ENCODE measurements around the gene NUMA1.

The NUMA1 gene

DNA sequence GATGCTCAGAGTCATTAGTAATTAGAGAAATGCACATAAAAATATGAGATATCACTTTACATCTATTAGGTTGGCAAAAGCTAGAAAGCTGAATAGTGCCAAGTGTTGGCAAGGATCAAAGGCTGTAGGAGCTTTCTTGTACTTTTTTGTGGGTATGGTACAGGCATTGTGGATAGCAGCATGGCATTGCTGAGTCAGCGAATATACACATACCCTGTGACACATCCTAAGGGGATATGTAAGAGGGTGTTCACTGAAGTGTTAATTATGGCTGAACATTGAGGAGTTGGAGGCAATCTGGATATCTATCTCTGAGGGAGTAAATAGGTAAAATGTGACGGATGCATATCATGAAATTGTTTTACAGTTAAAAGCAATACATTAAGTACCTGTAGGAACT is 108.7 kb downstream of the NUMA1 start:
- DNase-seq: no peak
- peaks cover 0 to 3% (median 1%) of the 10 kb centered on the region in 4 experiments for H3K4me1 ChIP-seq (ENCODE audit: control extremely low read depth in 1 of 4, control insufficient read depth in 4 of 4, insufficient read depth in 4 of 4, low read length in 3 of 4)
- H3K27ac ChIP-seq (ENCODE audit: insufficient read depth in 1 of 2, low read depth in 1 of 2, low read length in 2 of 2, poor library complexity in 1 of 2, severe bottlenecking in 2 of 2): no peak overlapping the region
- ChIA-PET POLR2A (no interaction called here), CTCF (interaction anchor here (0.6 to 8.0 kb wide), 3 partner anchors 9 to 46 kb away, joined by 3 to 130 read pairs (median 4); no protein-coding TSS in a partner anchor)
- no peaks in the 10 kb centered on the region for H3K27me3 ChIP-seq (replicated peaks in 2 of 5; ENCODE audit: control insufficient read depth in 4 of 5, insufficient read depth in 5 of 5, low read length in 4 of 5)
- H3K36me3 ChIP-seq (ENCODE audit: control insufficient read depth in 4 of 4, insufficient read depth in 4 of 4, low read length in 3 of 4): peaks cover 9 to 23% (median 11%) of the 10 kb centered on the region in 4 experiments
- WGBS (ENCODE audit: insufficient coverage): no CpG with 5 or more reads among the region's 2 CpGs
- H3K9me3 ChIP-seq (ENCODE audit: control extremely low read depth in 1 of 5, control insufficient read depth in 4 of 5, insufficient read depth in 2 of 5, low read depth in 1 of 5, low read length in 4 of 5): no peaks in the 10 kb centered on the region
- no peak overlapping the region for H3K4me3 ChIP-seq (ENCODE audit: control insufficient read depth in 1 of 7, extremely low read depth in 1 of 7, insufficient read depth in 4 of 7, low read depth in 2 of 7, low read length in 6 of 7)

DNA sequence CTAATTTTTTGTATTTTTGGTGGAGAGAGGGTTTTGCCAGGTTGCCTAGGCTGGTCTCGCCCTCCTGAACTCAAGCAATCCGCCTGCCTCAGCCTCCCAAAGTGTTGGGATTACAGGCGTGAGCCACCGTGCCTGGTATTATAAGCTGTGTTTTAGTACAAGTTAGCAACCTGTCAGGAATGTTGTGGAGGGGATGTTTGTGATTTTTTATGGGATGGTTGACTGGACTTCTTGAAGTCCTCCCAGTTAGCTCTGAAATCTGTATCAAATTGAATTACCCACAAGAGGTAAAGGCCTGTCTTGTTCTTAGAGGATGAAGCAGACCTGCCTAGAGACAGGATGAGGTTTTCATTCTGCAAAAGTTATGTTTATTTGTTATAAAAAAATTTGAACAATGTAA is 115.7 kb downstream of the NUMA1 start:
- ChIA-PET POLR2A (interaction anchor here (0.6 kb wide), 1 partner anchor 113 kb away, joined by 3 read pairs; no protein-coding TSS in a partner anchor), CTCF (interaction anchor here (2.1 kb wide), 1 partner anchor 13 kb away, joined by 6 read pairs; no protein-coding TSS in a partner anchor)
- Histone ChIP-seq H3K36me3 (ENCODE audit: control insufficient read depth in 4 of 4, insufficient read depth in 4 of 4, low read length in 3 of 4) (peaks cover 2 to 26% (median 7%) of the 10 kb centered on the region in 4 experiments), H3K27ac (ENCODE audit: insufficient read depth in 1 of 2, low read depth in 1 of 2, low read length in 2 of 2, poor library complexity in 1 of 2, severe bottlenecking in 2 of 2) (no peak overlapping the region), H3K4me1 (ENCODE audit: control extremely low read depth in 1 of 4, control insufficient read depth in 4 of 4, insufficient read depth in 4 of 4, low read length in 3 of 4) (peaks cover 9 to 21% (median 14%) of the 10 kb centered on the region in 4 experiments), H3K9me3 (ENCODE audit: control extremely low read depth in 1 of 5, control insufficient read depth in 4 of 5, insufficient read depth in 2 of 5, low read depth in 1 of 5, low read length in 4 of 5) (no peaks in the 10 kb centered on the region), H3K27me3 (replicated peaks in 2 of 5; ENCODE audit: control insufficient read depth in 4 of 5, insufficient read depth in 5 of 5, low read length in 4 of 5) (no peaks in the 10 kb centered on the region), H3K4me3 (ENCODE audit: control insufficient read depth in 1 of 7, extremely low read depth in 1 of 7, insufficient read depth in 4 of 7, low read depth in 2 of 7, low read length in 6 of 7) (no peak overlapping the region)
- DNase-seq: no peak
- 100% methylated on average over 2 of the region's 4 CpGs for WGBS (ENCODE audit: insufficient coverage)

GRCh38 chr11:71963468-71963867 is 116.9 kb downstream of the NUMA1 start:
- peaks cover 2 to 19% (median 7%) of the 10 kb centered on the region in 4 experiments for H3K36me3 ChIP-seq (ENCODE audit: control insufficient read depth in 4 of 4, insufficient read depth in 4 of 4, low read length in 3 of 4)
- no peaks in the 10 kb centered on the region for H3K27me3 ChIP-seq (replicated peaks in 2 of 5; ENCODE audit: control insufficient read depth in 4 of 5, insufficient read depth in 5 of 5, low read length in 4 of 5)
- no peak overlapping the region for H3K27ac ChIP-seq (ENCODE audit: insufficient read depth in 1 of 2, low read depth in 1 of 2, low read length in 2 of 2, poor library complexity in 1 of 2, severe bottlenecking in 2 of 2)
- no peak overlapping the region for H3K4me3 ChIP-seq (ENCODE audit: control insufficient read depth in 1 of 7, extremely low read depth in 1 of 7, insufficient read depth in 4 of 7, low read depth in 2 of 7, low read length in 6 of 7)
- ChIA-PET CTCF (interaction anchor here (1.1 kb wide), 1 partner anchor 62 kb away, joined by 3 read pairs; no protein-coding TSS in a partner anchor), POLR2A (no interaction called here)
- H3K9me3 ChIP-seq (ENCODE audit: control extremely low read depth in 1 of 5, control insufficient read depth in 4 of 5, insufficient read depth in 2 of 5, low read depth in 1 of 5, low read length in 4 of 5): no peaks in the 10 kb centered on the region
- peaks cover 9 to 21% (median 14%) of the 10 kb centered on the region in 4 experiments for H3K4me1 ChIP-seq (ENCODE audit: control extremely low read depth in 1 of 4, control insufficient read depth in 4 of 4, insufficient read depth in 4 of 4, low read length in 3 of 4)
- no peak for DNase-seq
- WGBS (ENCODE audit: insufficient coverage): 100% methylated on average over 7 of the region's 8 CpGs

DNA sequence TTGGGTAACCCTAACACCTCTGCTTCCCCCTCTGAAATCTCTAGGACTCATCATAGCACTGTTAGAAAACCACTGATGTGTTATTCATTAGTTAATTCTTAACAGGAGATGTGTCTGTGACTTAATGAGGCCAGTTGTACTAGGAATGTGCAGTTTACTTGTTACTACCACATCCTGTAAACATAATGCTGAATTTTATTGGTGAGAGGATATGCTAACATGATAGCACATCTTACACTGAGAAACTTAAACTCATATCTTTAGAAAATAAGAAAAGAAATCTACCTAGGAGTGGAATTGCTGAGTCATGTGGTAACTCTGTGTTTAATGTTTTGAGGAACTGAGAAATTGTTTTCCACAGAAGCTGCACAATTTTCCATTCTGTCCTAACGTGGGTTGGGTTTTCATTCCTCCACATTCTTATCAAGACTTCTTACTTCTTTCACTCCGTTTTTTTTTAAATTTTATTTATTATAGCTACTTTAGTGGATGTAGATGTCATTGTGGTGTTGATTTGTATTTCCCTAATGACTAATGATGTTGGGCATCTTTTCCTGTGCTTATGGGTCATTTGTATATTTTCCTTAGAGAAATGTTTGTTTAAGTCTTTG is 117.8 kb downstream of the NUMA1 start:
- CTCF ChIA-PET: interaction anchor here (1.1 to 1.7 kb wide), 2 partner anchors 10 to 63 kb away, joined by 3 to 4 read pairs; no protein-coding TSS in a partner anchor
- POLR2A ChIA-PET: no interaction called here
- Histone ChIP-seq H3K4me3 (ENCODE audit: control insufficient read depth in 1 of 7, extremely low read depth in 1 of 7, insufficient read depth in 4 of 7, low read depth in 2 of 7, low read length in 6 of 7) (peak overlapping the region in 3 of 7 experiments; percentile 0 to 61 (median 16)), H3K36me3 (ENCODE audit: control insufficient read depth in 4 of 4, insufficient read depth in 4 of 4, low read length in 3 of 4) (peaks cover 0 to 17% (median 7%) of the 10 kb centered on the region in 4 experiments), H3K4me1 (ENCODE audit: control extremely low read depth in 1 of 4, control insufficient read depth in 4 of 4, insufficient read depth in 4 of 4, low read length in 3 of 4) (peaks cover 9 to 21% (median 14%) of the 10 kb centered on the region in 4 experiments), H3K27me3 (replicated peaks in 2 of 5; ENCODE audit: control insufficient read depth in 4 of 5, insufficient read depth in 5 of 5, low read length in 4 of 5) (no peaks in the 10 kb centered on the region), H3K27ac (ENCODE audit: insufficient read depth in 1 of 2, low read depth in 1 of 2, low read length in 2 of 2, poor library complexity in 1 of 2, severe bottlenecking in 2 of 2) (peak overlapping the region in 1 of 2 experiments; percentile 79), H3K9me3 (ENCODE audit: control extremely low read depth in 1 of 5, control insufficient read depth in 4 of 5, insufficient read depth in 2 of 5, low read depth in 1 of 5, low read length in 4 of 5) (no peaks in the 10 kb centered on the region)
- DNase-seq: peak; percentile 54 to 88 (median 80)
- no CpG with 5 or more reads among the region's 2 CpGs for WGBS (ENCODE audit: insufficient coverage)

- no peaks in the 10 kb centered on the region for H3K27me3 ChIP-seq (replicated peaks in 2 of 5; ENCODE audit: control insufficient read depth in 4 of 5, insufficient read depth in 5 of 5, low read length in 4 of 5)
- no peak for DNase-seq
- ChIA-PET POLR2A (no interaction called here), CTCF (interaction anchor here (0.8 to 2.7 kb wide), 5 partner anchors 12 to 134 kb away, joined by 3 to 7 read pairs (median 4); no protein-coding TSS in a partner anchor)
- no peaks in the 10 kb centered on the region for H3K9me3 ChIP-seq (ENCODE audit: control extremely low read depth in 1 of 5, control insufficient read depth in 4 of 5, insufficient read depth in 2 of 5, low read depth in 1 of 5, low read length in 4 of 5)
- H3K36me3 ChIP-seq (ENCODE audit: control insufficient read depth in 4 of 4, insufficient read depth in 4 of 4, low read length in 3 of 4): peaks cover 0 to 13% (median 6%) of the 10 kb centered on the region in 4 experiments
- WGBS (ENCODE audit: insufficient coverage): 60% methylated on average over 3 of the region's 3 CpGs
- no peak overlapping the region for H3K4me3 ChIP-seq (ENCODE audit: control insufficient read depth in 1 of 7, extremely low read depth in 1 of 7, insufficient read depth in 4 of 7, low read depth in 2 of 7, low read length in 6 of 7)
- no peak overlapping the region for H3K27ac ChIP-seq (ENCODE audit: insufficient read depth in 1 of 2, low read depth in 1 of 2, low read length in 2 of 2, poor library complexity in 1 of 2, severe bottlenecking in 2 of 2)
- H3K4me1 ChIP-seq (ENCODE audit: control extremely low read depth in 1 of 4, control insufficient read depth in 4 of 4, insufficient read depth in 4 of 4, low read length in 3 of 4): no peaks in the 10 kb centered on the region
Observed at GRCh38 chr11:71955898-71956456, 124.4 kb downstream of the NUMA1 start.
